H1 (cell line): Measurements from ENCODE around the gene CACNB2. TPM values are rescaled to one million over a fixed set of nuclear protein-coding genes. Genes with fewer than 3 reads are reported as not detected.

Experiments used
- CTCF ChIA-PET: fragments of 300-600 bp; sonication (Branson Sonifier 250); formaldehyde crosslinking; loops from one replicate; lab custom pipeline; 2021; ENCODE audit not compliant: partially characterized antibody; lab: Charles Lee
- POLR2A ChIA-PET: fragments of 300-600 bp; sonication (Branson Sonifier 250); formaldehyde crosslinking; loops from one replicate; lab custom pipeline; 2021; ENCODE audit warnings: inconsistent platforms; ENCODE audit not compliant: partially characterized antibody; lab: Charles Lee
- DNase-seq, 2 experiments: peaks; one replicate each; pipeline versions ENCODE4 v3.0.0 to v3.0.0-alpha.2; 2010 to 2022; ENCODE audit warnings: low spot score in 2 of 2, low read depth in 1 of 2, mixed read lengths in 1 of 2
- FAIRE-seq: peaks from 2 replicates; lab custom pipeline; 2011; peaks lifted over from hg19 to GRCh38; lab: Jason Lieb, UNC
- H2AFZ ChIP-seq: 2 replicates; pipeline ENCODE4 v1.8.1; 2012; ENCODE audit warnings: low read length, inconsistent platforms
- H2AK5ac ChIP-seq: 2 replicates; pipeline ENCODE4 v1.6.1; 2013; ENCODE audit warnings: low read depth, low read length
- H2BK120ac ChIP-seq: replicated peaks from 2 replicates; pipeline ENCODE3; 2013; ENCODE audit warnings: low read depth, low read length, inconsistent platforms
- H2BK12ac ChIP-seq: 2 replicates; pipeline ENCODE4 v1.6.1; 2013; ENCODE audit warnings: low read depth, low read length
- H2BK15ac ChIP-seq: 2 replicates; pipeline ENCODE4 v1.6.1; 2013; ENCODE audit warnings: low read length
- H2BK20ac ChIP-seq: 2 replicates; pipeline ENCODE4 v1.6.1; 2013; ENCODE audit warnings: low read length
- H2BK5ac ChIP-seq: 2 replicates; pipeline ENCODE4 v1.6.1; 2013; ENCODE audit warnings: low read depth, low read length
- H3K14ac ChIP-seq: 2 replicates; pipeline ENCODE4 v1.6.1; 2013; ENCODE audit warnings: inconsistent platforms; ENCODE audit not compliant: insufficient read length
- H3K18ac ChIP-seq: 2 replicates; pipeline ENCODE4 v1.6.1; 2013; ENCODE audit warnings: low read length; ENCODE audit errors: extremely low read depth
- H3K23ac ChIP-seq: 2 replicates; pipeline ENCODE4 v1.6.1; 2013; ENCODE audit warnings: inconsistent platforms; ENCODE audit not compliant: insufficient read length
- H3K23me2 ChIP-seq: 2 replicates; pipeline ENCODE4 v1.6.1; 2013; ENCODE audit warnings: low read depth, low read length
- H3K27ac ChIP-seq: 2 replicates; pipeline ENCODE4 v1.6.1; 2011; ENCODE audit warnings: low read depth, low read length, inconsistent platforms
- H3K27me3 ChIP-seq, 4 experiments: replicated peaks in 1 of 4; 1 replicate in 1 of 4; 2 replicates in 3 of 4; pipeline versions ENCODE4 v1.6.1 to v1.8.1; 2011 to 2013; ENCODE audit warnings: low read length in 3 of 4, mild to moderate bottlenecking in 3 of 4, inconsistent platforms in 2 of 4, mixed read lengths in 2 of 4, moderate library complexity in 1 of 4; ENCODE audit not compliant: control insufficient read depth in 3 of 4, insufficient read depth in 3 of 4; ENCODE audit errors: extremely low read depth in 1 of 4
- H3K36me3 ChIP-seq, 4 experiments: 2 replicates each; pipeline versions ENCODE4 v1.6.1 to v1.8.1; 2011 to 2013; ENCODE audit warnings: mild to moderate bottlenecking in 4 of 4, low read length in 3 of 4, moderate library complexity in 2 of 4, control low read depth in 1 of 4, inconsistent platforms in 1 of 4; ENCODE audit not compliant: insufficient read depth in 4 of 4, control insufficient read depth in 2 of 4
- H3K4ac ChIP-seq: replicated peaks from 2 replicates; pipeline ENCODE3; 2013; ENCODE audit warnings: low read length, low read depth, mixed read lengths, inconsistent platforms; ENCODE audit not compliant: insufficient read length
- H3K4me1 ChIP-seq, 4 experiments: replicated peaks in 1 of 4; 1 replicate in 1 of 4; 2 replicates in 3 of 4; pipeline versions ENCODE4 v1.6.1 to v1.8.1; 2011 to 2013; ENCODE audit warnings: low read length in 3 of 4, inconsistent platforms in 2 of 4, mixed read lengths in 1 of 4; ENCODE audit not compliant: insufficient read depth in 4 of 4, control insufficient read depth in 3 of 4
- H3K4me2 ChIP-seq, 2 experiments: 2 replicates each; pipeline versions ENCODE4 v1.6.1 to v1.8.1; 2011 to 2013; ENCODE audit warnings: low read depth in 2 of 2, low read length in 2 of 2, control low read depth in 1 of 2, inconsistent platforms in 1 of 2, mild to moderate bottlenecking in 1 of 2; ENCODE audit not compliant: insufficient read depth in 1 of 2
- H3K4me3 ChIP-seq, 4 experiments: fragments of 200-600, 300-600 bp in 1 of 4; sonication (generic), shearing (Covaris generic), sonication (Bioruptor Twin) in 1 of 4; 2 replicates each; pipeline versions ENCODE4 v1.5.1 to v1.8.1; 2011 to 2016; ENCODE audit warnings: low read length in 4 of 4, low read depth in 3 of 4, control low read depth in 2 of 4, inconsistent platforms in 2 of 4, mild to moderate bottlenecking in 2 of 4, mixed read lengths in 1 of 4, moderate library complexity in 1 of 4; ENCODE audit not compliant: insufficient read depth in 2 of 4; ENCODE audit errors: extremely low read depth in 1 of 4
- H3K56ac ChIP-seq: replicated peaks from 2 replicates; pipeline ENCODE3; 2013; ENCODE audit warnings: low read depth, mild to moderate bottlenecking, mixed read lengths, low read length, inconsistent platforms; ENCODE audit not compliant: insufficient read length
- H3K79me1 ChIP-seq: 2 replicates; pipeline ENCODE4 v1.6.1; 2013; ENCODE audit warnings: low read depth, low read length, control low read depth
- H3K79me2 ChIP-seq, 2 experiments: 2 replicates each; pipeline versions ENCODE4 v1.6.1 to v1.8.1; 2012 to 2013; ENCODE audit warnings: low read length in 2 of 2, mild to moderate bottlenecking in 2 of 2, inconsistent platforms in 1 of 2; ENCODE audit not compliant: insufficient read depth in 2 of 2, control insufficient read depth in 1 of 2
- H3K9ac ChIP-seq, 4 experiments: replicated peaks in 1 of 4; 1 replicate in 1 of 4; 2 replicates in 3 of 4; pipeline versions ENCODE4 v1.6.1 to v1.8.1; 2011 to 2013; ENCODE audit warnings: low read depth in 3 of 4, low read length in 3 of 4, control low read depth in 2 of 4, mild to moderate bottlenecking in 2 of 4, moderate library complexity in 2 of 4, inconsistent platforms in 1 of 4; ENCODE audit errors: extremely low read depth in 1 of 4
- H3K9me3 ChIP-seq, 2 experiments: 2 replicates each; pipeline versions ENCODE4 v1.6.1 to v1.8.1; 2012 to 2013; ENCODE audit warnings: mild to moderate bottlenecking in 2 of 2, moderate library complexity in 2 of 2, control low read depth in 1 of 2, inconsistent platforms in 1 of 2, low read depth in 1 of 2, low read length in 1 of 2, mixed read lengths in 1 of 2; ENCODE audit not compliant: insufficient read depth in 2 of 2
- H4K20me1 ChIP-seq, 2 experiments: replicated peaks in 1 of 2; 2 replicates each; pipeline versions ENCODE3 to v1.8.1; 2011 to 2013; ENCODE audit warnings: inconsistent platforms in 2 of 2, low read length in 2 of 2, mild to moderate bottlenecking in 1 of 2; ENCODE audit not compliant: insufficient read depth in 2 of 2, control insufficient read depth in 1 of 2
- H4K5ac ChIP-seq: 2 replicates; pipeline ENCODE4 v1.6.1; 2013; ENCODE audit warnings: low read length, low read depth, mixed read lengths, inconsistent platforms; ENCODE audit not compliant: insufficient read length
- H4K8ac ChIP-seq: 2 replicates; pipeline ENCODE4 v1.8.0; 2013; ENCODE audit warnings: mild to moderate bottlenecking, moderate library complexity, low read length, inconsistent platforms; ENCODE audit not compliant: insufficient read depth; ENCODE audit errors: extremely low read depth
- H4K91ac ChIP-seq: replicated peaks from 2 replicates; pipeline ENCODE3; 2013; ENCODE audit warnings: low read length, mixed read lengths, inconsistent platforms; ENCODE audit not compliant: insufficient read length
- ATF3 ChIP-seq: IDR thresholded peaks from 2 replicates; pipeline ENCODE4 v1.6.1; 2011; ENCODE audit warnings: low read depth, mild to moderate bottlenecking, low read length; ENCODE audit not compliant: insufficient read depth
- BCL11A ChIP-seq, 2 experiments: IDR thresholded peaks; one replicate each; pipeline ENCODE4 v1.6.1; 2011; ENCODE audit warnings: low read depth in 2 of 2, low read length in 2 of 2, mild to moderate bottlenecking in 2 of 2
- CTBP2 ChIP-seq: IDR thresholded peaks from 2 replicates; pipeline ENCODE4 v1.7.0; 2011; ENCODE audit warnings: borderline replicate concordance, mild to moderate bottlenecking, moderate library complexity, mixed read lengths, low read length; ENCODE audit not compliant: insufficient read depth, insufficient read length
- E2F6 ChIP-seq: IDR thresholded peaks from 2 replicates; pipeline ENCODE4 v1.6.1; 2012; ENCODE audit warnings: inconsistent platforms
- EZH2 ChIP-seq: fragments of 200-600 bp; sonication (generic); IDR thresholded peaks from 2 replicates; pipeline ENCODE4 v1.7.1; 2012; ENCODE audit warnings: low read depth, mild to moderate bottlenecking, moderate library complexity, low read length, inconsistent platforms; ENCODE audit not compliant: severe bottlenecking
- GABPA ChIP-seq: IDR thresholded peaks from 2 replicates; pipeline ENCODE4 v1.6.1; 2011; ENCODE audit warnings: mild to moderate bottlenecking, low read length, moderate library complexity, borderline replicate concordance; ENCODE audit not compliant: insufficient read depth
- KDM4A ChIP-seq: IDR thresholded peaks from one replicate; pipeline ENCODE4 v1.7.1; 2012; ENCODE audit warnings: low read depth, mild to moderate bottlenecking, moderate library complexity, low read length, inconsistent platforms; ENCODE audit not compliant: severe bottlenecking
- MAFK ChIP-seq: IDR thresholded peaks from 2 replicates; pipeline ENCODE4 v1.6.1; 2012; ENCODE audit warnings: low read depth, mild to moderate bottlenecking, improper control_type of control experiment, low read length
- NRF1 ChIP-seq: IDR thresholded peaks from 2 replicates; pipeline ENCODE4 v1.6.1; 2011; ENCODE audit warnings: mild to moderate bottlenecking, low read depth, low read length, improper control_type of control experiment
- POU5F1 ChIP-seq: IDR thresholded peaks from 2 replicates; pipeline ENCODE4 v1.6.1; 2011; ENCODE audit warnings: low read depth, mild to moderate bottlenecking, low read length, moderate library complexity
- RXRA ChIP-seq: IDR thresholded peaks from 2 replicates; pipeline ENCODE4 v1.6.1; 2011; ENCODE audit warnings: low read depth, mild to moderate bottlenecking, low read length, moderate library complexity; ENCODE audit not compliant: insufficient read depth
- ZNF274 ChIP-seq: IDR thresholded peaks from 2 replicates; pipeline ENCODE4 v1.7.0; 2012; ENCODE audit warnings: low read length, borderline replicate concordance; ENCODE audit errors: extremely low read depth
- WGBS, 2 experiments: shearing (Covaris generic) in 1 of 2; methylation state at CpG; one replicate each; pipeline versions ENCODE4 v1.1.6 to v1.1.7; 2013 to 2015; ENCODE audit warnings: low lambda C conversion rate in 2 of 2, mixed read lengths in 2 of 2, inconsistent platforms in 1 of 2, low coverage in 1 of 2, missing lambda C conversion rate in 1 of 2; ENCODE audit not compliant: insufficient replicate concordance in 2 of 2, insufficient coverage in 1 of 2, insufficient read length in 1 of 2; ENCODE audit errors: extremely low coverage in 1 of 2, missing lambda C conversion rate in 1 of 2; 5-methylcytosine and 5-hydroxymethylcytosine counted together
- polyA plus RNA-seq, 7 experiments: library from polyadenylated mRNA; depleted of rRNA in 3 of 7; stranded (reverse) in 5 of 7; unstranded in 2 of 7; fragments of >200 nt in 5 of 7; fragments of 200-250 nt in 2 of 7; gene quantifications; 1 replicate in 5 of 7; 2 replicates in 1 of 7; 4 replicates in 1 of 7; pipeline versions ENCODE4 v1.2.1 to v1.2.3, GENCODE V29; 2011 to 2013; ENCODE audit warnings: missing spikeins in 2 of 7, mixed read lengths in 2 of 7
- total RNA-seq: library from RNA; stranded (reverse); fragmentation: NEBNext Ultra II Directional; extraction: Animal tissue kit (Norgen Biotek cat#: 25700); gene quantifications from 2 replicates; pipeline ENCODE4 v1.2.1, GENCODE V29; 2021
- TF ChIP-seq, protein P1 (sequence below): IDR thresholded peaks from 2 replicates; pipeline ENCODE4 v1.6.1; 2012; ENCODE audit warnings: inconsistent platforms

CACNB2 gene
- total and polyA plus RNA-seq, 2 of the 8 experiments (the other 6 are each of a cell fraction or from before 2014, with no cell fraction given) = 2.4 to 3.2 TPM

GRCh38 chr10:18343573-18343972, 203.3 kb downstream of the CACNB2 start:
- Histone ChIP-seq H4K8ac (no peak overlapping the region), H2BK20ac (no peak overlapping the region), H2BK12ac (no peak overlapping the region), H3K4me1 (peaks cover 0 to 5% (median 1%) of the 10 kb centered on the region in 4 experiments; a peak in 2 of 7 replicates), H4K91ac (no peak overlapping the region), H2AFZ (no peak overlapping the region), H4K20me1 (no peaks in the 10 kb centered on the region), H3K4ac (no peak overlapping the region), H3K23ac (no peak overlapping the region), H3K4me2 (no peak overlapping the region), H3K79me2 (no peaks in the 10 kb centered on the region), H3K9ac (no peak overlapping the region), H3K56ac (no peak overlapping the region), H3K4me3 (no peak overlapping the region), H3K9me3 (no peaks in the 10 kb centered on the region), H3K79me1 (no peaks in the 10 kb centered on the region), H2AK5ac (no peak overlapping the region), H4K5ac (no peak overlapping the region), H3K27ac (no peak overlapping the region), H2BK5ac (no peak overlapping the region), H3K18ac (no peak overlapping the region), H3K23me2 (no peaks in the 10 kb centered on the region), H2BK15ac (no peak overlapping the region), H3K36me3 (no peaks in the 10 kb centered on the region), H3K14ac (no peak overlapping the region), H3K27me3 (no peaks in the 10 kb centered on the region), H2BK120ac (no peak overlapping the region)
- ChIA-PET POLR2A (no interaction called here), CTCF (no interaction called here)
- FAIRE-seq (no peak), DNase-seq (no peak)
- 90% methylated on average over 3 of the region's 3 CpGs; no CpG with 5 or more reads in 1 of the 2 experiments for WGBS, 2 experiments
- TF ChIP-seq GABPA = no peak
- TF ChIP-seq, protein P1, sequence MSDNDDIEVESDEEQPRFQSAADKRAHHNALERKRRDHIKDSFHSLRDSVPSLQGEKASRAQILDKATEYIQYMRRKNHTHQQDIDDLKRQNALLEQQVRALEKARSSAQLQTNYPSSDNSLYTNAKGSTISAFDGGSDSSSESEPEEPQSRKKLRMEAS = no peak
- TF ChIP-seq ZNF274 = no peak
- no peak for TF ChIP-seq KDM4A
- no peak for TF ChIP-seq POU5F1
- TF ChIP-seq CTBP2 = no peak
- no peak for TF ChIP-seq BCL11A (IDR thresholded peaks at IDR 0.05; ENCODE audit: low read depth in 2 of 2, low read length in 2 of 2)
- no peak for TF ChIP-seq ATF3
- no peak for TF ChIP-seq E2F6
- TF ChIP-seq EZH2 = no peak
- no peak for TF ChIP-seq NRF1
- no peak for TF ChIP-seq MAFK
- TF ChIP-seq RXRA = no peak
